HG03571 (cell line): ENCODE data around the gene LLGL1.

Experiments used
- ATAC-seq: cut with Tn5 transposase; IDR thresholded peaks from one replicate; pipeline ENCODE4 v1.9.1; 2021; ENCODE audit not compliant: unreplicated experiment

Gene LLGL1

DNA sequence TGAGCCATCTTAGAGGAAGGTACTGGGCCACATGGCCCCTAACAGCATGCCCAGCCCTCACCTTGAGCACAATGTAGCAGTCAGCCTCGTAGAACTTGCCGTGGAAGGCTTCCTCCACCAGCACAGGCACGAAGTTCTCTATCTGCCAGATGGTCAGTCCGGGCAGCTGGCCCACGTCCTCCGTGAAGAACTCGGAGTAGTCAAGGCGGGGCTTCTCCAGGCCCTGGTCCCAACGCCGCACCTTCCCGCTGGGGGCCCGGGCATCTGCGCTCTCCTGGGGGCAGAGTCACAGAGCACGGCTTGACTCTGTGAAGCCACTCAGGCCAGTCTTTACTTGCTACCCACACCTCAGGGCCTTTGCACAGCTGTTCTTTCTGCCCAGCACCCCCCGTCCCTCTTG is 25.8 kb downstream of the LLGL1 start:
- ATAC-seq, result no peak

DNA sequence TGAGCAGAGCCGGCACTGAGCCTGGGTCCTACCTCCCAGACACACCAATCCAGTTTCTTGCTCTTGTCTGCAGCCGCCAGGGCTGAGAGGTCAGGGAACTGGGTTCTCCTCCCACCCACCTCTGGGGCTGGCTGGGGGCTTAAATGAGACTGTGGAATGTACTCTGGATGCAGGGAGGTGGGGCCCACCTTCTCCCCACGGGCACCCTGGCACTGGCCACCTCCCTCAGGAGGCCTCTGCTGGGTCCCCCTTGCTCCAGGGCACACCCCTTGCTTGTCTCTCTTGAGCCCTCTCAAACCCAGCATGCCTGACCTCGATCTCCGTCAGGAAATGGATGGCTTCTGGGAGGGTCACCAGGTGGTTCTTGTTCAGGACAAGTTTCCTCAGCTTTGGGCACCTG is 26.7 kb downstream of the LLGL1 start:
- no peak for ATAC-seq

- ATAC-seq, result no peak
Measured at GRCh38 chr17:18253187-18253884, 27.9 kb downstream of the LLGL1 start.

DNA sequence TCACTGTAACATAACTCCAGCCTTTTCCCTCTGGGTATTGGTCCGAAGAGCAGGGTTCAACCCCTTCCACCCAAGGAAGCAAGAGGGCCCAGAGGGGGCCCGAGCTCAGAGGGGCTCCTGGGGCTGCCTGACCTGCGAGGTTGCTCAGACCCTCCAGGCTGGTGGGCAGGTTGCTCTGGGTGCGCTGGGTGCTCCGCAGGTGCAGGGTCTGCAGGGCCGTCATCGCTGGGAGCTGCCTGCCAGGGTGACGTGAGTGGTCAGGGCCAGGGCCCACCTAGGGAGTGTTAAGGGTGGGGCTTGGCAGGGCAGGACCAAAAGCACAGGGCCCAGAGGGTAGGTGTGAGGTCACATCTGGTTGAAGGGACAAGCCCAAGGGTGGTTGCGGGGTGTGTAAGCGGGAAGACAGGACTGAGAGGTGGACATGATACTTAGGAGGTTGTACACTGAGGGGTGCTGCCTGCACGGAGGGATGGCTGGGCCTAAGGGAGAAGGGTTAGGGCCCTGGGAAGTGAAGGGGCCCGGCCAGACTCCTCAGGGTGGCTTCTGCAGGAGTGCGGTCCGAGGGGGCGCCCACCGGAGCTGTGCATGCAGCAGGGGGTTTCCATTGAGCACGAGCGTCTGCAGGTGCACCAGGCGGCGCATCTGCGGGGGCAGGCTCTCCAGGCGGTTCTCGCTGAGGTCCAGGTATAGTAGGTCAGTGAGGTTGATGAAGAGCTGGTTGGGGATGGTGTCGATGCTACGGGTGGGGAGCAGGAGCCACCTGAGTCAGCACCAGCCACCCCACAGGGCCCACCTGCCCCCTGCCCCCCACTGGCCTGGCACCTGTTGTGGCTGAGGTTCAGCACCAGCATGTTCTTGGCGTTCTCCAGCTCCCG is 28.7 kb downstream of the LLGL1 start:
- ATAC-seq, result no peak

- no peak for ATAC-seq
Measured at GRCh38 chr17:18254888-18255649, 29.6 kb downstream of the LLGL1 start.

GRCh38 chr17:18256351-18256750 is 30.9 kb downstream of the LLGL1 start:
- ATAC-seq, result no peak

DNA sequence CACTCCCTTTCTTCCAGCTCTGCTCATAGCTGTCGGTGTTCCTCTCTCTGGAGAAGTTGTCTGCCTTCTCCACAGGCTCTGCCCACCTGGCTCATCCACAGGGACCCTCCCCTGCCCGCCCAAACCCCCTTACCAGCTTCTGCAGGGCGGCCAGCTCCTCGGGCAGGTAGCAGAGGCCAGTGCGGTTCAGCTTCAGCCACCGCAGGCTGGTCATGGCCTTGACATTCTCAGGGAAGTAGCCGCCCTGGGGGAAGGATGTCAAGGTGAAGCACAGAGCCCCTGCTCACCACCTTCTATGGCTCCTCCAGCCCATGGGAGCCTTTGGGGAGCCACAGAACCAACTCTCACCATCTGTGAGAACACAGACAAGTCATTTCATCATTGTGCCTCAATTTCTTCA is 31.3 kb downstream of the LLGL1 start:
- no peak for ATAC-seq

GRCh38 chr17:18257268-18257981 is 32.0 kb downstream of the LLGL1 start:
- no peak for ATAC-seq

GRCh38 chr17:18257982-18258355 is 32.5 kb downstream of the LLGL1 start:
- ATAC-seq, result no peak

- no peak for ATAC-seq
Measured at GRCh38 chr17:18258356-18259038, 33.1 kb downstream of the LLGL1 start, which contains the start of gene FLII. FLII (minus strand) TSS chr17:18258738; CDS start chr17:18258690, 48 bp downstream.

GRCh38 chr17:18259621-18260331 is 34.3 kb downstream of the LLGL1 start:
- no peak for ATAC-seq

- peak; percentile 60 for ATAC-seq
Measured at GRCh38 chr17:18260332-18261145, 35.1 kb downstream of the LLGL1 start, which contains the start of gene MIEF2. MIEF2 (plus strand) TSS chr17:18260662; CDS start chr17:18262721, 2,059 bp downstream.

GRCh38 chr17:18261146-18261515 is 35.7 kb downstream of the LLGL1 start:
- ATAC-seq, result no peak

DNA sequence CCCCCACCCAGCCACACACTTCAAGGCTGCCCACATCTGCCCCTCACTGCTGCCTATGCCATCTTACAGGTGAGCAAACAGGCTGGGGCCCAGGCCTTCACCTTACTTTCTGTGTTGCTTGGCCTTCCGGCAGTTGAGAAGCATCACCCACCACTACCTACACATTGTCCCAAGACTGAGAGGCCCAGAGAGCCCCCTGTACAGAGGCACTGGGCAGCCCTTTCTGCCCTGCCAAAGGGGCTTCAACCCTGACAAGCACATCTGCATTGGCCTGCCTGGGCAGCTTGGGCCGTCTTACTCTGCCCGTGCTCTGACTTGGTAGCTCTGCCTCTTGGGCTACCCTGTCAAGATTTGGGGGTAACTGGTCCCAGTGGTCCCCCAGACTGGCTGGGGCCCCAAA is 36.2 kb downstream of the LLGL1 start:
- ATAC-seq, result no peak

GRCh38 chr17:18262111-18262510 is 36.7 kb downstream of the LLGL1 start:
- ATAC-seq, result no peak

DNA sequence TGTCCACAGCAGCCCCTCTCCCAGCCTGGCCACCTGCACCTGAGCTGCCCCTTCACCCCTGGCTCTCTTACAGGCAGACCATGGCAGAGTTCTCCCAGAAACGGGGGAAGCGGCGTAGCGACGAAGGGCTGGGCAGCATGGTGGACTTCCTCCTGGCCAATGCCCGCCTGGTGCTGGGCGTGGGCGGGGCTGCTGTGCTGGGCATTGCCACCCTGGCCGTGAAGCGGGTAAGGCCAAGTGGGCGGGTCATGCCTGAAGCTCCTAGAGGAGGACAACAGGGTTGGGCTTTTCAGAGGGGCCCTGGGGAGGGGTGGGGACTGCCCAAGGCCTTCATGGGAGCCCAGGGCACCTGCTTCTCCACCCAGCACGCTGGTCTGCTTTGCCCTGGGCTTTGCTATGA is 37.2 kb downstream of the LLGL1 start:
- ATAC-seq, result no peak

GRCh38 chr17:18263885-18264682 is 38.6 kb downstream of the LLGL1 start:
- no peak for ATAC-seq

DNA sequence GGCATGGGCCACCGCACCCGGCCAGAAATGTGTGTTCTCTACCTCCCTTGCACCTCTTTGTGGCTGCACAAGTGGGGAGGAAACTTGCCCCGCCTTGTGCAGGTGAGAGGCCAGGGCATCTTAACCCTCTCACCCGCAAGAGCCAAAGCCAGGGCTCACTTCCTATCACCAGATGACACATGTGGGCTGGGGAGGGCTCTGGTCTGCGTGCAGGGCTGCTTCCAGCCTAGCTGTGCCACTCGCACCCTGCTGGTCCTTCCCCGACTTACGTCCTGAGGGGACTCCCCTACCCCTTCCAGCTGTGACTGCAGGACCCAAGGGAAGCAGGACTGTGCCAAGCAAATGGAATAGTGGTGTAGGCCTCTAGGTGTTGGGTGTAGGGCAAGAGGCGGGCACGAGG is 41.9 kb downstream of the LLGL1 start:
- ATAC-seq, result no peak
